Gastroesophageal sphincter (tissue), 3 donors: ENCODE data around the gene WDR73.

ENCODE experiments used
- CTCF ChIP-seq, 4 experiments: fragments of 200-600 bp in 2 of 4; fragments of 450-650 bp in 2 of 4; sonication (generic) in 1 of 4; IDR thresholded peaks; one replicate each; pipeline ENCODE4 v1.5.1; 2017 to 2019; ENCODE audit warnings: antibody characterized with exemption in 4 of 4, mild to moderate bottlenecking in 2 of 4, moderate library complexity in 2 of 4
- POLR2A ChIP-seq, 2 donors: fragments of 450-650 bp; IDR thresholded peaks; one replicate each; pipeline ENCODE4 v1.6.1; 2017; ENCODE audit warnings: antibody characterized with exemption in 2 of 2, mild to moderate bottlenecking in 2 of 2, moderate library complexity in 1 of 2
- POLR2AphosphoS5 ChIP-seq: sonication (generic); formaldehyde crosslinking; IDR thresholded peaks from one replicate; pipeline ENCODE4 v1.6.1; 2017; ENCODE audit warnings: antibody characterized with exemption

- no peak for TF ChIP-seq CTCF (IDR thresholded peaks at IDR 0.05)
- TF ChIP-seq POLR2AphosphoS5: no peak
- TF ChIP-seq POLR2A (IDR thresholded peaks at IDR 0.05): no peak
Observed at GRCh38 chr15:84661001-84661400, 6.9 kb upstream of the WDR73 start.
